HEK293 (cell line): ENCODE measurements around the gene E2F1.

Experiments
- CTCF ChIA-PET: fragments of 350-600 bp; formaldehyde crosslinking; extraction: SDS; loops from one replicate; lab custom pipeline; 2021; ENCODE audit warnings: antibody characterized with exemption; lab: Yijun Ruan, JAX
- POLR2A ChIA-PET: fragments of 300-600 bp; formaldehyde crosslinking; extraction: SDS; loops from one replicate; lab custom pipeline; 2020; ENCODE audit warnings: antibody characterized with exemption, inconsistent platforms; lab: Yijun Ruan, JAX
- H3K27ac ChIP-seq: fragments of 200-500 bp; sonication (Bioruptor generic); 2 replicates; pipeline ENCODE4 v1.5.1; 2014; ENCODE audit warnings: low read depth, low read length, control low read depth, inconsistent platforms; ENCODE audit errors: extremely low read depth
- H3K36me3 ChIP-seq, 2 experiments: fragments of 200-500 bp in 1 of 2; sonication (Bioruptor generic) in 1 of 2; 1 replicate in 1 of 2; 2 replicates in 1 of 2; pipeline ENCODE4 v1.5.1; 2014 to 2017; ENCODE audit warnings: inconsistent platforms in 2 of 2, low read length in 2 of 2; ENCODE audit not compliant: control insufficient read depth in 2 of 2, insufficient read depth in 1 of 2
- H3K4me1 ChIP-seq: fragments of 200-500 bp; sonication (Bioruptor generic); 2 replicates; pipeline ENCODE4 v1.5.1; 2014; ENCODE audit warnings: mild to moderate bottlenecking, low read length, inconsistent platforms; ENCODE audit not compliant: control insufficient read depth, insufficient read depth
- H3K4me3 ChIP-seq: 2 replicates; pipeline ENCODE4 v1.5.1; 2011; ENCODE audit warnings: low read depth, mild to moderate bottlenecking, control low read depth, low read length, moderate library complexity
- H3K9me3 ChIP-seq: fragments of 200-500 bp; sonication (Bioruptor generic); 2 replicates; pipeline ENCODE4 v1.5.1; 2014; ENCODE audit warnings: low read depth, low read length, inconsistent platforms; ENCODE audit not compliant: control insufficient read depth, insufficient read depth
- CTCF ChIP-seq: fragments of 450-650 bp; formaldehyde crosslinking; IDR thresholded peaks from 2 replicates; pipeline ENCODE4 v1.5.1; 2016; ENCODE audit warnings: missing biosample characterization, missing genetic modification characterization
- FEZF1 ChIP-seq: fragments of 450-650 bp; formaldehyde crosslinking; IDR thresholded peaks from 2 replicates; pipeline ENCODE4 v1.5.1; 2016; ENCODE audit warnings: missing biosample characterization, missing genetic modification characterization
- PBX3 ChIP-seq: sonication (generic); formaldehyde crosslinking; IDR thresholded peaks from 2 replicates; pipeline ENCODE4 v1.8.1; 2022; ENCODE audit warnings: mild to moderate bottlenecking, moderate library complexity, missing genetic modification reagents
- TSHZ1 ChIP-seq: fragments of 450-650 bp; formaldehyde crosslinking; IDR thresholded peaks from 2 replicates; pipeline ENCODE4 v1.5.1; 2016; ENCODE audit warnings: missing biosample characterization, missing genetic modification characterization, borderline replicate concordance
- ZBTB6 ChIP-seq: fragments of 450-650 bp; formaldehyde crosslinking; IDR thresholded peaks from 2 replicates; pipeline ENCODE4 v1.5.1; 2017; ENCODE audit warnings: missing biosample characterization, missing genetic modification characterization
- ZBTB8A ChIP-seq: fragments of 450-650 bp; formaldehyde crosslinking; IDR thresholded peaks from 2 replicates; pipeline ENCODE4 v1.5.1; 2016; ENCODE audit warnings: missing biosample characterization, missing genetic modification characterization
- ZNF2 ChIP-seq: fragments of 450-650 bp; formaldehyde crosslinking; IDR thresholded peaks from 2 replicates; pipeline ENCODE4 v1.5.1; 2016; ENCODE audit warnings: missing biosample characterization, missing genetic modification characterization
- ZNF202 ChIP-seq: fragments of 450-650 bp; formaldehyde crosslinking; IDR thresholded peaks from 2 replicates; pipeline ENCODE4 v1.5.1; 2016; ENCODE audit warnings: missing biosample characterization, missing genetic modification characterization, borderline replicate concordance
- ZNF239 ChIP-seq: fragments of 450-650 bp; formaldehyde crosslinking; IDR thresholded peaks from 2 replicates; pipeline ENCODE4 v1.5.1; 2016; ENCODE audit warnings: missing biosample characterization, missing genetic modification characterization
- ZNF280D ChIP-seq: fragments of 450-650 bp; formaldehyde crosslinking; IDR thresholded peaks from 2 replicates; pipeline ENCODE4 v1.5.1; 2016; ENCODE audit warnings: missing biosample characterization, missing genetic modification characterization
- ZNF449 ChIP-seq: fragments of 450-650 bp; formaldehyde crosslinking; IDR thresholded peaks from 2 replicates; pipeline ENCODE4 v1.5.1; 2017; ENCODE audit warnings: missing biosample characterization, mild to moderate bottlenecking, missing genetic modification characterization, moderate library complexity
- ZNF513 ChIP-seq: fragments of 450-650 bp; IDR thresholded peaks from 2 replicates; pipeline ENCODE4 v1.5.1; 2018; ENCODE audit warnings: missing biosample characterization, missing genetic modification characterization
- ZNF549 ChIP-seq: fragments of 450-650 bp; IDR thresholded peaks from 2 replicates; pipeline ENCODE4 v1.5.1; 2018; ENCODE audit warnings: missing biosample characterization, missing genetic modification characterization, mild to moderate bottlenecking, inconsistent platforms, moderate library complexity
- ZNF621 ChIP-seq: fragments of 450-650 bp; formaldehyde crosslinking; IDR thresholded peaks from 2 replicates; pipeline ENCODE4 v1.5.1; 2017; ENCODE audit warnings: missing biosample characterization, missing genetic modification characterization
- ZNF629 ChIP-seq: fragments of 450-650 bp; formaldehyde crosslinking; IDR thresholded peaks from 2 replicates; pipeline ENCODE4 v1.5.1; 2017; ENCODE audit warnings: missing biosample characterization, missing genetic modification characterization
- ZSCAN30 ChIP-seq: fragments of 450-650 bp; IDR thresholded peaks from 2 replicates; pipeline ENCODE4 v1.5.1; 2018; ENCODE audit warnings: missing biosample characterization, mild to moderate bottlenecking, missing genetic modification characterization, moderate library complexity

Gene E2F1

GRCh38 chr20:33668466-33669155, 17.6 kb downstream of the E2F1 start:
- Histone ChIP-seq H3K36me3 (peaks cover 0 to 56% of the 10 kb centered on the region in 2 experiments; a peak in 1 of 3 replicates), H3K4me3 (no peak overlapping the region), H3K27ac (no peak overlapping the region), H3K9me3 (no peaks in the 10 kb centered on the region), H3K4me1 (no peaks in the 10 kb centered on the region)
- ChIA-PET POLR2A (interaction anchor here (2.3 kb wide), 1 partner anchor 16 kb away, joined by 6 read pairs; no protein-coding TSS in a partner anchor), CTCF (interaction anchor here (0.6 to 1.3 kb wide), 5 partner anchors 10 to 220 kb away, joined by 3 to 6 read pairs (median 4); no protein-coding TSS in a partner anchor)
- TF ChIP-seq ZNF449 (tag by site-specific recombination) (no peak), ZNF549 (tag by site-specific recombination) (no peak), ZNF629 (no peak), ZNF513 (tag by site-specific recombination) (no peak), ZNF621 (no peak), ZNF239 (no peak), PBX3 (no peak), ZBTB8A (tag by site-specific recombination) (no peak)

- Histone ChIP-seq H3K4me3 (no peak overlapping the region), H3K36me3 (peaks cover 0 to 56% of the 10 kb centered on the region in 2 experiments; a peak in 1 of 3 replicates), H3K27ac (no peak overlapping the region), H3K9me3 (no peaks in the 10 kb centered on the region), H3K4me1 (no peaks in the 10 kb centered on the region)
- ChIA-PET POLR2A (interaction anchor here (0.9 to 2.3 kb wide), 4 partner anchors 12 to 266 kb away, joined by 3 to 6 read pairs (median 4); partner anchors contain the start of genes CDK5RAP1 and E2F1), CTCF (interaction anchor here (0.6 to 1.5 kb wide), 8 partner anchors 10 to 381 kb away, joined by 3 to 6 read pairs (median 4); partner anchors contain the start of gene ZNF341)
- TF ChIP-seq CTCF (tag by site-specific recombination) (peak; percentile 31; the same call in 1 of the 2 replicates), ZNF280D (tag by site-specific recombination) (no peak), FEZF1 (tag by site-specific recombination) (no peak), ZBTB6 (tag by site-specific recombination) (0 out of 2 replicates have a peak, but pooled peaks have one; percentile 14), ZNF202 (tag by site-specific recombination) (peak; percentile 47; the same call in 1 of the 2 replicates), TSHZ1 (tag by site-specific recombination) (no peak), ZSCAN30 (no peak), ZNF2 (peak; percentile 97)
Measured at GRCh38 chr20:33667676-33668465, 18.3 kb downstream of the E2F1 start.
